SK-N-SH treated with all-trans-retinoic acid at 6 μM for 48 hours (cell line): ENCODE measurements around the gene HTT.

Experiments
- ATAC-seq: fragments of 200-7000 bp; cut with Tn5 transposase; 3 replicates; pipeline ENCODE4 v1.9.1; 2020; ENCODE audit warnings: mild to moderate bottlenecking, moderate library complexity
- ARNTL ChIP-seq: fragments of 450-650 bp; formaldehyde crosslinking; IDR thresholded peaks from 2 replicates; pipeline ENCODE4 v1.5.0; 2020; ENCODE audit warnings: low read depth, mild to moderate bottlenecking, moderate library complexity, borderline replicate concordance
- CSDC2 ChIP-seq: fragments of 250-450 bp; sonication (Bioruptor Pico); IDR thresholded peaks from 2 replicates; pipeline ENCODE4 v1.5.0; 2020; ENCODE audit warnings: mild to moderate bottlenecking, moderate library complexity
- CSRNP3 ChIP-seq: fragments of 250-450 bp; sonication (Bioruptor Pico); IDR thresholded peaks from 2 replicates; pipeline ENCODE4 v1.5.1; 2021; ENCODE audit warnings: mild to moderate bottlenecking, moderate library complexity
- ISL1 ChIP-seq: fragments of 250-450 bp; sonication (Bioruptor Pico); IDR thresholded peaks from 2 replicates; pipeline ENCODE4 v2.1.2; 2022; ENCODE audit warnings: mild to moderate bottlenecking, moderate library complexity
- OSR1 ChIP-seq: fragments of 250-450 bp; sonication (Bioruptor Pico); IDR thresholded peaks from 2 replicates; pipeline ENCODE4 v1.8.0; 2022; ENCODE audit warnings: moderate library complexity, mild to moderate bottlenecking, inconsistent platforms
- SNAI2 ChIP-seq: fragments of 250-450 bp; sonication (Bioruptor Pico); IDR thresholded peaks from 2 replicates; pipeline ENCODE4 v1.5.0; 2020; ENCODE audit warnings: mild to moderate bottlenecking, moderate library complexity
- TOX ChIP-seq: fragments of 250-450 bp; sonication (Bioruptor Pico); IDR thresholded peaks from 2 replicates; pipeline ENCODE4 v1.8.0; 2021; ENCODE audit warnings: mild to moderate bottlenecking, moderate library complexity, borderline replicate concordance
- ZFP30 ChIP-seq: fragments of 450-650 bp; formaldehyde crosslinking; IDR thresholded peaks from 2 replicates; pipeline ENCODE4 v1.5.0; 2022; ENCODE audit warnings: mild to moderate bottlenecking, moderate library complexity
- ZNF565 ChIP-seq: fragments of 450-650 bp; formaldehyde crosslinking; conservative IDR thresholded peaks from 2 replicates; pipeline ENCODE4 v1.5.0; 2020; ENCODE audit warnings: low read depth, mild to moderate bottlenecking, moderate library complexity
- ZNF8 ChIP-seq: fragments of 450-650 bp; formaldehyde crosslinking; IDR thresholded peaks from 2 replicates; pipeline ENCODE4 v1.5.0; 2020; ENCODE audit warnings: mild to moderate bottlenecking, moderate library complexity
- TF ChIP-seq, protein P1 (sequence below): fragments of 250-450 bp; sonication (Bioruptor Pico); IDR thresholded peaks from 2 replicates; pipeline ENCODE4 v1.5.0; 2020; ENCODE audit warnings: mild to moderate bottlenecking, moderate library complexity
- TF ChIP-seq, protein P2 (sequence below): fragments of 250-450 bp; sonication (Bioruptor Pico); IDR thresholded peaks from 2 replicates; pipeline ENCODE4 v1.8.0; 2020; ENCODE audit warnings: mild to moderate bottlenecking, moderate library complexity, borderline replicate concordance
- TF ChIP-seq, protein P3 (sequence below): fragments of 250-450 bp; sonication (Bioruptor Pico); IDR thresholded peaks from 2 replicates; pipeline ENCODE4 v1.5.1; 2020; ENCODE audit warnings: low read depth, mild to moderate bottlenecking, moderate library complexity
- TF ChIP-seq, protein P4 (sequence below): fragments of 250-450 bp; sonication (Bioruptor Pico); IDR thresholded peaks from 2 replicates; pipeline ENCODE4 v1.8.0; 2021; ENCODE audit warnings: low read depth, mild to moderate bottlenecking, moderate library complexity, borderline replicate concordance

Gene HTT

DNA sequence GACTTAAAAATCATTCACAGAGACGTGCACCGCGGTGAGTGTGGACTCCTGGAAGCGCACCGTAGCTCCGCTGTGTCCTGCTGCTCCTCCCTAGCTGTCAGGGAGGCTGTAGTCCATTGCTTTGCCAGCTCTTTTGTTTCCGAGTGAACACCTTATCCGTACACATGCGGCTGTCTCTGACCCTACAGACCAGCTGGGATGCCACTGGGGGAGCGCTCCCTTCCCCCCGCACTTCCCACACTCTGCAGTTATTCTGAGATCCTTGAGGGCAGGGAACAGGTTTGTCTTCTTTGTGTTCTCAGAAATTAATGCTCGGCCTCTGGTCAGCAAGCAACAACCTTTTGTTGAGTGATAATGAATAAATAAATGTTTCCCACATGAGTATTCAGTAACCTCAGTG, 140.8 kb downstream of the HTT start:
- no peak for ATAC-seq
- TF ChIP-seq OSR1 = no peak
- no peak for TF ChIP-seq CSRNP3 (CRISPR knock-in tag)
- TF ChIP-seq, protein P1, sequence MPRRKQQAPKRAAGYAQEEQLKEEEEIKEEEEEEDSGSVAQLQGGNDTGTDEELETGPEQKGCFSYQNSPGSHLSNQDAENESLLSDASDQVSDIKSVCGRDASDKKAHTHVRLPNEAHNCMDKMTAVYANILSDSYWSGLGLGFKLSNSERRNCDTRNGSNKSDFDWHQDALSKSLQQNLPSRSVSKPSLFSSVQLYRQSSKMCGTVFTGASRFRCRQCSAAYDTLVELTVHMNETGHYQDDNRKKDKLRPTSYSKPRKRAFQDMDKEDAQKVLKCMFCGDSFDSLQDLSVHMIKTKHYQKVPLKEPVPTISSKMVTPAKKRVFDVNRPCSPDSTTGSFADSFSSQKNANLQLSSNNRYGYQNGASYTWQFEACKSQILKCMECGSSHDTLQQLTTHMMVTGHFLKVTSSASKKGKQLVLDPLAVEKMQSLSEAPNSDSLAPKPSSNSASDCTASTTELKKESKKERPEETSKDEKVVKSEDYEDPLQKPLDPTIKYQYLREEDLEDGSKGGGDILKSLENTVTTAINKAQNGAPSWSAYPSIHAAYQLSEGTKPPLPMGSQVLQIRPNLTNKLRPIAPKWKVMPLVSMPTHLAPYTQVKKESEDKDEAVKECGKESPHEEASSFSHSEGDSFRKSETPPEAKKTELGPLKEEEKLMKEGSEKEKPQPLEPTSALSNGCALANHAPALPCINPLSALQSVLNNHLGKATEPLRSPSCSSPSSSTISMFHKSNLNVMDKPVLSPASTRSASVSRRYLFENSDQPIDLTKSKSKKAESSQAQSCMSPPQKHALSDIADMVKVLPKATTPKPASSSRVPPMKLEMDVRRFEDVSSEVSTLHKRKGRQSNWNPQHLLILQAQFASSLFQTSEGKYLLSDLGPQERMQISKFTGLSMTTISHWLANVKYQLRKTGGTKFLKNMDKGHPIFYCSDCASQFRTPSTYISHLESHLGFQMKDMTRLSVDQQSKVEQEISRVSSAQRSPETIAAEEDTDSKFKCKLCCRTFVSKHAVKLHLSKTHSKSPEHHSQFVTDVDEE = no peak
- TF ChIP-seq CSDC2 (CRISPR knock-in tag) = no peak
- TF ChIP-seq, protein P2, sequence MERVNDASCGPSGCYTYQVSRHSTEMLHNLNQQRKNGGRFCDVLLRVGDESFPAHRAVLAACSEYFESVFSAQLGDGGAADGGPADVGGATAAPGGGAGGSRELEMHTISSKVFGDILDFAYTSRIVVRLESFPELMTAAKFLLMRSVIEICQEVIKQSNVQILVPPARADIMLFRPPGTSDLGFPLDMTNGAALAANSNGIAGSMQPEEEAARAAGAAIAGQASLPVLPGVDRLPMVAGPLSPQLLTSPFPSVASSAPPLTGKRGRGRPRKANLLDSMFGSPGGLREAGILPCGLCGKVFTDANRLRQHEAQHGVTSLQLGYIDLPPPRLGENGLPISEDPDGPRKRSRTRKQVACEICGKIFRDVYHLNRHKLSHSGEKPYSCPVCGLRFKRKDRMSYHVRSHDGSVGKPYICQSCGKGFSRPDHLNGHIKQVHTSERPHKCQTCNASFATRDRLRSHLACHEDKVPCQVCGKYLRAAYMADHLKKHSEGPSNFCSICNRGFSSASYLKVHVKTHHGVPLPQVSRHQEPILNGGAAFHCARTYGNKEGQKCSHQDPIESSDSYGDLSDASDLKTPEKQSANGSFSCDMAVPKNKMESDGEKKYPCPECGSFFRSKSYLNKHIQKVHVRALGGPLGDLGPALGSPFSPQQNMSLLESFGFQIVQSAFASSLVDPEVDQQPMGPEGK (CRISPR knock-in tag) = no peak
- TF ChIP-seq TOX = no peak
- TF ChIP-seq, protein P3, sequence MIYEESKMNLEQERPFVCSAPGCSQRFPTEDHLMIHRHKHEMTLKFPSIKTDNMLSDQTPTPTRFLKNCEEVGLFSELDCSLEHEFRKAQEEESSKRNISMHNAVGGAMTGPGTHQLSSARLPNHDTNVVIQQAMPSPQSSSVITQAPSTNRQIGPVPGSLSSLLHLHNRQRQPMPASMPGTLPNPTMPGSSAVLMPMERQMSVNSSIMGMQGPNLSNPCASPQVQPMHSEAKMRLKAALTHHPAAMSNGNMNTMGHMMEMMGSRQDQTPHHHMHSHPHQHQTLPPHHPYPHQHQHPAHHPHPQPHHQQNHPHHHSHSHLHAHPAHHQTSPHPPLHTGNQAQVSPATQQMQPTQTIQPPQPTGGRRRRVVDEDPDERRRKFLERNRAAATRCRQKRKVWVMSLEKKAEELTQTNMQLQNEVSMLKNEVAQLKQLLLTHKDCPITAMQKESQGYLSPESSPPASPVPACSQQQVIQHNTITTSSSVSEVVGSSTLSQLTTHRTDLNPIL (CRISPR knock-in tag) = no peak

GRCh38 chr4:3215733-3216132, 141.3 kb downstream of the HTT start:
- no peak for ATAC-seq
- no peak for TF ChIP-seq ZNF565 (CRISPR knock-in tag)
- TF ChIP-seq SNAI2 (CRISPR knock-in tag) = no peak
- TF ChIP-seq, protein P3 (CRISPR knock-in tag) = no peak
- TF ChIP-seq TOX = no peak
- no peak for TF ChIP-seq ISL1 (CRISPR knock-in tag)
- TF ChIP-seq OSR1 = no peak
- no peak for TF ChIP-seq ARNTL (CRISPR knock-in tag)
- TF ChIP-seq CSRNP3 (CRISPR knock-in tag) = no peak
- no peak for TF ChIP-seq ZFP30 (CRISPR knock-in tag)
- TF ChIP-seq, protein P4, sequence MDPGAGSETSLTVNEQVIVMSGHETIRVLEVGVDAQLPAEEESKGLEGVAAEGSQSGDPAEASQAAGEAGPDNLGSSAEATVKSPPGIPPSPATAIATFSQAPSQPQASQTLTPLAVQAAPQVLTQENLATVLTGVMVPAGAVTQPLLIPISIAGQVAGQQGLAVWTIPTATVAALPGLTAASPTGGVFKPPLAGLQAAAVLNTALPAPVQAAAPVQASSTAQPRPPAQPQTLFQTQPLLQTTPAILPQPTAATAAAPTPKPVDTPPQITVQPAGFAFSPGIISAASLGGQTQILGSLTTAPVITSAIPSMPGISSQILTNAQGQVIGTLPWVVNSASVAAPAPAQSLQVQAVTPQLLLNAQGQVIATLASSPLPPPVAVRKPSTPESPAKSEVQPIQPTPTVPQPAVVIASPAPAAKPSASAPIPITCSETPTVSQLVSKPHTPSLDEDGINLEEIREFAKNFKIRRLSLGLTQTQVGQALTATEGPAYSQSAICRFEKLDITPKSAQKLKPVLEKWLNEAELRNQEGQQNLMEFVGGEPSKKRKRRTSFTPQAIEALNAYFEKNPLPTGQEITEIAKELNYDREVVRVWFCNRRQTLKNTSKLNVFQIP = no peak
- TF ChIP-seq, protein P2 (CRISPR knock-in tag) = no peak

GRCh38 chr4:3217266-3217665, 142.8 kb downstream of the HTT start:
- no peak for ATAC-seq
- TF ChIP-seq, protein P2 (CRISPR knock-in tag) = no peak
- no peak for TF ChIP-seq TOX
- TF ChIP-seq ISL1 (CRISPR knock-in tag) = no peak
- no peak for TF ChIP-seq OSR1
- no peak for TF ChIP-seq ZNF565 (CRISPR knock-in tag)
- TF ChIP-seq, protein P4 = no peak
- no peak for TF ChIP-seq ZNF8 (CRISPR knock-in tag)
